Measurements from ENCODE around the gene ST3GAL5.

Gene ST3GAL5

GRCh38 chr2:85862426-85862825 lies 26.4 kb downstream of the ST3GAL5 start:
- Histone ChIP-seq H3K4me3 (ENCODE audit: insufficient read length, low read depth) (no peak overlapping the region), H3K36me3 (ENCODE audit: insufficient read depth, insufficient read length, low read length) (no peaks in the 10 kb centered on the region), H3K9me3 (ENCODE audit: insufficient read depth, low read length) (no peaks in the 10 kb centered on the region), H3K4me1 (ENCODE audit: insufficient read depth, insufficient read length) (no peaks in the 10 kb centered on the region), H3K9ac (ENCODE audit: insufficient read length, low read depth) (no peak overlapping the region), H3K27me3 (ENCODE audit: insufficient read depth, insufficient read length) (no peaks in the 10 kb centered on the region)
- no peak for DNase-seq (ENCODE audit: low read depth, low spot score)
- TF ChIP-seq ZNF274 (IDR thresholded peaks at IDR 0.05; ENCODE audit: low read depth, low read length): no peak
- no peak for TF ChIP-seq SUZ12 (IDR thresholded peaks at IDR 0.05; ENCODE audit: extremely low read depth, insufficient read depth, insufficient read length)
- TF ChIP-seq YY1 (IDR thresholded peaks at IDR 0.05; ENCODE audit: insufficient read depth, insufficient read length): no peak

DNA sequence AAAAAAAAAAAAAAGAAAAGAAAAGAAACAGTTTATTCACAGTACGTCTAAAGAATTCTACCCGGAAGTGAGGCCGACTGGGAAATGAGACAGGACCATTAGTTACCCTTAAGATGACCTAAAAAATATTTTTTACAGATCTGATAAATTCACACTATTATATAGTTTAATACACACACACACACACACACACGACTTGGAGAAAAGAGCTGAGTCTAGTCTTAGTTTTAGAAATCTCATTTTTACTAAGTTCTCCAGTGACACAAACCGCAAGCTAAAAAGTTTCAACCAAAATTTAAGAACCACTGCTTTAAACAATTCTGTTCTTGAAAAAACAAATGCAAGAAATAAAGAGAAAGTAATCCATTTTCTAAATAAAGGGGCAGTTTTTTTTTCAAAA lies 27.1 kb downstream of the ST3GAL5 start:
- H3K9me3 ChIP-seq (ENCODE audit: insufficient read depth, low read length): no peaks in the 10 kb centered on the region
- H3K36me3 ChIP-seq (ENCODE audit: insufficient read depth, insufficient read length, low read length): no peaks in the 10 kb centered on the region

DNA sequence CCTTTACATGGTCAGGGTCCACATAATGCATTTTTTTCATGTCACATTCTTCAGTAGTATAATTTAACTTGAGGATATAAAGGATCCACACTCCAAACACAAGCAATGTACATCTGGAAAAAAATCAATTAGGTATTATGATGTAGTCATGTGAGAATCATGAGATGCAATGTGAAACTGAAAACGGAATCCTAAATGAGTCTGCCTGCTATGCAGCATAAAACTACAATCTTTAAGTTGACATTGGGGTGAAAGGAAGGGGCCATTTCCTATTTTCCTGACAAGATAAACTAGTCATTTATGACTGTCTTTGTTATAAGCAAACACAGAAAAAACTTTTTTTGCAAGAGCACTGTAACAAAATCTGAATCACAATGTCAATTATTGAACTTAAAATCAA lies 27.6 kb downstream of the ST3GAL5 start:
- H3K4me3 ChIP-seq (ENCODE audit: insufficient read length, low read depth): no peak overlapping the region
- no peaks in the 10 kb centered on the region for H3K9me3 ChIP-seq (ENCODE audit: insufficient read depth, low read length)
- H3K9ac ChIP-seq (ENCODE audit: insufficient read length, low read depth): no peak overlapping the region
- no peaks in the 10 kb centered on the region for H3K27me3 ChIP-seq (ENCODE audit: insufficient read depth, insufficient read length)
- H3K4me1 ChIP-seq (ENCODE audit: insufficient read depth, insufficient read length): no peaks in the 10 kb centered on the region
- no peaks in the 10 kb centered on the region for H3K36me3 ChIP-seq (ENCODE audit: insufficient read depth, insufficient read length, low read length)
- no peak for TF ChIP-seq YY1 (IDR thresholded peaks at IDR 0.05; ENCODE audit: insufficient read depth, insufficient read length)
- TF ChIP-seq SUZ12 (IDR thresholded peaks at IDR 0.05; ENCODE audit: extremely low read depth, insufficient read depth, insufficient read length): no peak
- no peak for TF ChIP-seq ZNF274 (IDR thresholded peaks at IDR 0.05; ENCODE audit: low read depth, low read length)
- no peak for DNase-seq (ENCODE audit: low read depth, low spot score)

More for the DNA sequence above, 27.1 kb downstream of the ST3GAL5 start:
- H3K4me3 ChIP-seq (ENCODE audit: insufficient read length, low read depth): no peak overlapping the region
- TF ChIP-seq ZNF274 (IDR thresholded peaks at IDR 0.05; ENCODE audit: low read depth, low read length): no peak
- no peak for TF ChIP-seq YY1 (IDR thresholded peaks at IDR 0.05; ENCODE audit: insufficient read depth, insufficient read length)
- no peak for TF ChIP-seq SUZ12 (IDR thresholded peaks at IDR 0.05; ENCODE audit: extremely low read depth, insufficient read depth, insufficient read length)
- no peaks in the 10 kb centered on the region for H3K4me1 ChIP-seq (ENCODE audit: insufficient read depth, insufficient read length)
- DNase-seq (ENCODE audit: low read depth, low spot score): no peak
- no peaks in the 10 kb centered on the region for H3K27me3 ChIP-seq (ENCODE audit: insufficient read depth, insufficient read length)
- H3K9ac ChIP-seq (ENCODE audit: insufficient read length, low read depth): no peak overlapping the region

- DNase-seq (ENCODE audit: low read depth, low spot score): no peak
- H3K4me1 ChIP-seq (ENCODE audit: insufficient read depth, insufficient read length): no peaks in the 10 kb centered on the region
- no peak overlapping the region for H3K9ac ChIP-seq (ENCODE audit: insufficient read length, low read depth)
- no peak overlapping the region for H3K4me3 ChIP-seq (ENCODE audit: insufficient read length, low read depth)
- no peaks in the 10 kb centered on the region for H3K36me3 ChIP-seq (ENCODE audit: insufficient read depth, insufficient read length, low read length)
- H3K27me3 ChIP-seq (ENCODE audit: insufficient read depth, insufficient read length): no peaks in the 10 kb centered on the region
- no peaks in the 10 kb centered on the region for H3K9me3 ChIP-seq (ENCODE audit: insufficient read depth, low read length)
- TF ChIP-seq YY1 (IDR thresholded peaks at IDR 0.05; ENCODE audit: insufficient read depth, insufficient read length): no peak
- no peak for TF ChIP-seq ZNF274 (IDR thresholded peaks at IDR 0.05; ENCODE audit: low read depth, low read length)
- no peak for TF ChIP-seq SUZ12 (IDR thresholded peaks at IDR 0.05; ENCODE audit: extremely low read depth, insufficient read depth, insufficient read length)
Observed at GRCh38 chr2:85858841-85859240, 29.9 kb downstream of the ST3GAL5 start.

DNA sequence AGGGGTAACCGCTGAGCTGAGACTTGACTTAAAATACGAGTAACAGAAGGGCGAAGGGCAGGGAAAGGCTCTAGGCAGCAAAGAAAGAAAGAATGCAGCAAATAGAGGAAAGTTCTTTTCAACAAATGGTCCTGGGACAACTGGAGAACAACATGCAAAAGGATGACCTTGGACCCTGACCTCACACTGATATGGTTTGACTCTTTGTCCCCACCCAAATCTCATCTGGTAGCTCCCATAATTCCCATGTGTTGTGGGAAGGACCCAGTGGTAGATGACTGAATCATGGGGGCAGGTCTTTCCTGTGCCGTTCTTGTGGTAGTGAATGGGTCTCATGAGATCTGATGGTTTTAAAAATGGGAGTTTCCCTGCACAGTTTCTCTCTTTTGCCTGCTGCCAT lies 33.9 kb downstream of the ST3GAL5 start:
- no peaks in the 10 kb centered on the region for H3K9me3 ChIP-seq (ENCODE audit: insufficient read depth, low read length)
- H3K27me3 ChIP-seq (ENCODE audit: insufficient read depth, insufficient read length): no peaks in the 10 kb centered on the region
- H3K9ac ChIP-seq (ENCODE audit: insufficient read length, low read depth): no peak overlapping the region
- H3K4me3 ChIP-seq (ENCODE audit: insufficient read length, low read depth): no peak overlapping the region
- TF ChIP-seq ZNF274 (IDR thresholded peaks at IDR 0.05; ENCODE audit: low read depth, low read length): no peak
- no peak for TF ChIP-seq SUZ12 (IDR thresholded peaks at IDR 0.05; ENCODE audit: extremely low read depth, insufficient read depth, insufficient read length)
- TF ChIP-seq YY1 (IDR thresholded peaks at IDR 0.05; ENCODE audit: insufficient read depth, insufficient read length): no peak
- DNase-seq (ENCODE audit: low read depth, low spot score): no peak
- H3K36me3 ChIP-seq (ENCODE audit: insufficient read depth, insufficient read length, low read length): no peaks in the 10 kb centered on the region
- H3K4me1 ChIP-seq (ENCODE audit: insufficient read depth, insufficient read length): no peaks in the 10 kb centered on the region

GRCh38 chr2:85854166-85854509 lies 34.7 kb downstream of the ST3GAL5 start:
- no peaks in the 10 kb centered on the region for H3K36me3 ChIP-seq (ENCODE audit: insufficient read depth, insufficient read length, low read length)
- no peak overlapping the region for H3K4me3 ChIP-seq (ENCODE audit: insufficient read length, low read depth)
- no peak for TF ChIP-seq YY1 (IDR thresholded peaks at IDR 0.05; ENCODE audit: insufficient read depth, insufficient read length)
- no peak for TF ChIP-seq SUZ12 (IDR thresholded peaks at IDR 0.05; ENCODE audit: extremely low read depth, insufficient read depth, insufficient read length)
- TF ChIP-seq ZNF274 (IDR thresholded peaks at IDR 0.05; ENCODE audit: low read depth, low read length): no peak
- H3K27me3 ChIP-seq (ENCODE audit: insufficient read depth, insufficient read length): no peaks in the 10 kb centered on the region
- H3K9me3 ChIP-seq (ENCODE audit: insufficient read depth, low read length): no peaks in the 10 kb centered on the region
- no peaks in the 10 kb centered on the region for H3K4me1 ChIP-seq (ENCODE audit: insufficient read depth, insufficient read length)
- DNase-seq (ENCODE audit: low read depth, low spot score): no peak
- no peak overlapping the region for H3K9ac ChIP-seq (ENCODE audit: insufficient read length, low read depth)

- DNase-seq (ENCODE audit: low read depth, low spot score): no peak
Observed at GRCh38 chr2:85853499-85854165, 35.2 kb downstream of the ST3GAL5 start.

More at GRCh38 chr2:85853499-85854165, 35.2 kb downstream of the ST3GAL5 start:
- Histone ChIP-seq H3K27me3 (ENCODE audit: insufficient read depth, insufficient read length) (no peaks in the 10 kb centered on the region), H3K4me3 (ENCODE audit: insufficient read length, low read depth) (no peak overlapping the region), H3K4me1 (ENCODE audit: insufficient read depth, insufficient read length) (no peaks in the 10 kb centered on the region), H3K36me3 (ENCODE audit: insufficient read depth, insufficient read length, low read length) (no peaks in the 10 kb centered on the region), H3K9ac (ENCODE audit: insufficient read length, low read depth) (no peak overlapping the region), H3K9me3 (ENCODE audit: insufficient read depth, low read length) (no peaks in the 10 kb centered on the region)
- TF ChIP-seq YY1 (IDR thresholded peaks at IDR 0.05; ENCODE audit: insufficient read depth, insufficient read length): no peak
- TF ChIP-seq SUZ12 (IDR thresholded peaks at IDR 0.05; ENCODE audit: extremely low read depth, insufficient read depth, insufficient read length): no peak
- no peak for TF ChIP-seq ZNF274 (IDR thresholded peaks at IDR 0.05; ENCODE audit: low read depth, low read length)
